HG02798 (cell line): ENCODE data around the gene MISP.
"Not testable (repeated sequence)": the region's sequence is repeated elsewhere in the genome, so short reads cannot be mapped to it uniquely, and the experiment has no call there.

Experiments
- ATAC-seq: cut with Tn5 transposase; IDR thresholded peaks from one replicate; pipeline ENCODE4 v1.9.1; 2021; ENCODE audit warnings: mild to moderate bottlenecking; ENCODE audit not compliant: unreplicated experiment, poor library complexity

The MISP gene

DNA sequence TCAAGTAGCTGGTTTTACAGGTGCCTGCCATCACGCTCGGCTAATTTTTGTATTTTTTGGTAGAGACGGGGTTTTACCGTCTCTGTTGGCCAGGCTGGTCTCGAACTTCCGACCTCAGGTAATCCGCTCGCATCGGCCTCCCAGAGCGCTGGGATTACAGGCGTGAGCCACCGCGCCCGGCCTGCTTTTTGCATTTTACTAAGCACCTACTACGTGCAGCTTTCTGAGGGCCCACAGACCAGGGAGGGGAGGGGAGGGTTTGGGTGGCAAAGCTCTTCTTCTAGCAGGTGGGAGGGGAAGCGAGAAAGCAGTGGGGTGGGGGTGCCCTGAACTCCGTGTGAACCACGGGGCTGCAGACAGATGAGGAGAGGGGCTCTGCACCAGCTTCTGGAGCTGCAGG, 27.2 kb upstream of the MISP start:
- no peak for ATAC-seq

DNA sequence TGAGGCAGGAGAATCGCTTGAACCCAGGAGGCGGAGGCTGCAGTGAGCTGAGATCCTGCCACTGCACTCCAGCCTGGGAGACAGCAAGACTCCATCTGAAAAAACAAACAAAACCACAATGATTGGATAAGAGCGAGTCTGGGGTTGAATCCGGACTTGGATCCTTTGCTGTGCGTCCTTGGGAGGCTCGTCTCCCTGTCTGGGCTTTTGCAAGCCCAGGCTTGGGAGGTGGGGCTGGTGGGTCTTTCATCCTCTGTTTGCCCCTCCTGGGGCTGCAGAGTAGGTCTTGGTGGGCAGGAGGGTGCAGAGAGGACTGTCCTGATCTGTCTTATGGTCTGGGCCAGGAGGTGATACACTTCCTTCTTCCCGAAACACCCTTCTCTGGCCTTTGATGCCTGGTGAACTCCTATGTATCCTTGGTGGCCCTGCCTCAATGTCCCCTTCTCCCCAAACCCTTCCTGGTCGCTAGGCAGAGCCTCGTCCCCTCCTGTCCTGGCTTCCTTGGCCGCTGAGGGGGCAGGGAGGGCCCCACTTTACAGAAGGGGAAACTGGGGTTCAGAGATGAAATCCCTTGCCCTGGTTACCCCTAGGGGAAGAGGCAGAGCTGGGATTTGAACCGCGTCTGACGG, 25.3 kb upstream of the MISP start:
- ATAC-seq, result no peak

DNA sequence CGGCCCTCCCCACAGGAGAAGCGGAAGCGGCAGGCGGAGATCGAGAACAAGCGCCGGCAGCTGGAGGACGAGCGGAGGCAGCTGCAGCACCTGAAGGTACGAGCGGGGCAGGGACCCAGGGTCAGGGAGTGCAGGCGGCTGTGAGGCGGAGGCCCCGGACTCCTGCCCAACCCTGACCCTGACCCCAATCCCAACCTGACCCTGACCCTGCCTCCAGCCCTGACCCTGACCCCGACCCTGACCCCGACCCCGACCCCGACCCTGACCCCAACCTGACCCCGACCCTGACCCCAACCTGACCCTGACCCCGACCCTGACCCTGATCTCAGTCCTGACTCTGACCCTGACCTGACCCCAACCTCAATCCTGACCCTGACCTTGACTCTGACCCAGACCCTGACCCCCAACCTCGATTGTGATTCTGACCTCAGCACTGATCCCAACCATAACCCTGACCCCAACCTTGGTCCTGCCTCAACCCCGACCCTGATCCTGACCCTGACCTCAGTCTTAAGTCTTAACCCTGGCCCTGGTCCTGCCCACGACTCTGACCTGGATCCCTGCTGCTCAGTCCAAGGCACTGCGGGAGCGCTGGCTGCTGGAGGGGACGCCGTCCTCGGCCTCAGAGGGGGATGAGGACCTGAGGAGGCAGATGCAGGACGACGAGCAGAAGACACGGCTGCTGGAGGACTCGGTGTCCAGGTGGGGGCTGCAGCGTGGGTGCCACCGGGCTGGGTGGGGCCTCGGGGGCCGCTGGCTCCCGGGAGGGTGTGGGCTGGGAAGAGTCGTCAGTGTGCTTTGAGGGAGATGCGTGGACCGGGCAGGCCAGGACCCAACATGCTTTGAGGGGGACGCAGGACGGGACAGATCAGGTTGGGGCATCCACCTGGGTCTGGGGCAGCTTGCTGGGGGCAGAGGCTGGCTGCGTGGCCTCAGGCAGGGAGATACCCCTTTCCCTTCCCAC, 23.6 kb upstream of the MISP start:
- no peak for ATAC-seq

DNA sequence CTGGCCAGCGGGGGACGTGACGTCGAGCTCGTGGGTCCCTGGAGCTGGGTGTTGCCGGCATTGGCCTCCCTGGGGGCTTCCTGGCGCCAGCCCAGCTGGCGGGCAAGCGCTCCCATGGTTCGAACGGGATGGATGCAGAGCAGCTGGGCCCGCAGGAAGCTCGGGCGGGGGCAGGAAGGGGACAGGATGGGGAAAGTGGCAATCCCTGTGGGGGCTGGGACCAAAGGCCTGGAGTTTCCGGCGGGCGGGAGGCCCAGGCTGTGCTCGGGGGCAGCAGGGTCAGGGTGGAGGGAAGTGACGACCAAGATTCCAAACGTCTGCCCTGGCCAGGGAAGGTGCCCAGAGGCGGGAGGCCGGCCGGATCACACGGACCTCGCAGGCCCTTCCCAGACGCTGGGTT, 22.9 kb upstream of the MISP start:
- no peak for ATAC-seq

DNA sequence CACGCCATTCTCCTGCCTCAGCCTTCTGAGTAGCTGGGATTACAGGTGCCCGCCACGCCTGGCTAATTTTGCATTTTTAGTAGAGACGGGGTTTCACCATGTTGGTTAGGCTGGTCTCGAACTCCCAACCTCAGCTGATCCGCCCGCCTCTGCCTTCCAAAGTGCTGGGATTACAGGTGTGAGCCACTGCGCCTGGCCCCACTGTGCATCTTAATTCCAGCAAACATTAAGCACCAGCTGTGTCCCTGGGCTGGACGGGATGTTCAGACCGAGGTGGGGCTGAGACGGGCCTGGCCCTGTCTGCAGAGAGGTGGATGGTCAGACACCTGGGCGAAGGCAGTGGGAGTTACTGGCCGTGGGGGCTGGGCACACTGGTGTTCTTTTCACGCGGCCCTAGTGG, 21.3 kb upstream of the MISP start:
- ATAC-seq, result not testable (repeated sequence)

DNA sequence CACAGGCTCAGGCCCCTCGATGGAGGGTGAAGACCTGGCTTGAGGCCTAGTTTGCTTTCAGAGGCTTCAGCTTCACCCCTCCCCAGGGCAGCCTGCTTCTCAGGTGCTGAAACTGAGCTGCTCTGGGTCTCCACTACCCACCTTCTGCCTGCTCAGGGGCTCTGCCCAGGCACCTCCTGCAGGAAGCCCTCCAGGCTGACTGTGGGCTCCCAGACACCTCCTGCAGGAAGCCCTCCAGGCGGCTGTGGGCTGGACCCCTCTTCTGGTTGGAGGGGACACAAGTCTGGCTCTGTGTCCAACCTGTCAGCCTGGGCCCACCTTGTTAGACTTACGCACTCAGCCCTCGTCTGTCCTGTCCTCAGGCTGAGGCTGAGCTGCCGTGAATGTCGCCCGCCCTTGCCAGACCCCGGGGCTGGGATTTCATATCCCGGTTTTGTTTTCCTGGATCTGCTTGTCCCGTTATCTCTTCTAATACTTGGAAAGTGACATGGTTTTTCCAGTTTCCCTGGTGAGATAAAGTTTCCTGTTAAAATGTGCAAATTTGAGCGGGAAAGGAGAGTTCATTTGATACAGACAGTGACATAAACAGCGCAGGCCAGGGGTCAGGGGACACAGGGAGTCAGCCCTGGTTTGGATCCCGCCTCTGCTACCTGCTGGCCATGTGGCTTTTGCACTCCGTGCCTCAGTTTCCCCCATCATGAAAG, 20.8 kb upstream of the MISP start:
- ATAC-seq, result no peak

DNA sequence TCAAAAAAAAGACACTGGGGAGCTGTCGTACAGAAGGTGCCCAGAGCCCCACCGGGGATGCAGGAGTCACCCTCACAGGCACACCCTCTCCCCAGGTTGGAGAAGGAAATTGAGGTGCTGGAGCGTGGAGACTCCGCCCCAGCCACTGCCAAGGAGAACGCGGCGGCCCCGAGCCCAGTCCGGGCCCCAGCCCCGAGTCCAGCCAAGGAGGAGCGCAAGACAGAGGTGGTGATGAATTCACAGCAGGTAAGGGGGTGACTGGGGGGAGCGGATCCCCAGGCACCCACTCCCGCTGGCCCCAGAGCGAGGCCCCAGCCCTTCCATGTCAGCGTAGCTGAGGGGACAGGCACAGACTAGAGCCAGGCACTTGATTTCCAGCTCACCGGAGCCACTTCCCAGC, 19.9 kb upstream of the MISP start:
- ATAC-seq, result no peak

DNA sequence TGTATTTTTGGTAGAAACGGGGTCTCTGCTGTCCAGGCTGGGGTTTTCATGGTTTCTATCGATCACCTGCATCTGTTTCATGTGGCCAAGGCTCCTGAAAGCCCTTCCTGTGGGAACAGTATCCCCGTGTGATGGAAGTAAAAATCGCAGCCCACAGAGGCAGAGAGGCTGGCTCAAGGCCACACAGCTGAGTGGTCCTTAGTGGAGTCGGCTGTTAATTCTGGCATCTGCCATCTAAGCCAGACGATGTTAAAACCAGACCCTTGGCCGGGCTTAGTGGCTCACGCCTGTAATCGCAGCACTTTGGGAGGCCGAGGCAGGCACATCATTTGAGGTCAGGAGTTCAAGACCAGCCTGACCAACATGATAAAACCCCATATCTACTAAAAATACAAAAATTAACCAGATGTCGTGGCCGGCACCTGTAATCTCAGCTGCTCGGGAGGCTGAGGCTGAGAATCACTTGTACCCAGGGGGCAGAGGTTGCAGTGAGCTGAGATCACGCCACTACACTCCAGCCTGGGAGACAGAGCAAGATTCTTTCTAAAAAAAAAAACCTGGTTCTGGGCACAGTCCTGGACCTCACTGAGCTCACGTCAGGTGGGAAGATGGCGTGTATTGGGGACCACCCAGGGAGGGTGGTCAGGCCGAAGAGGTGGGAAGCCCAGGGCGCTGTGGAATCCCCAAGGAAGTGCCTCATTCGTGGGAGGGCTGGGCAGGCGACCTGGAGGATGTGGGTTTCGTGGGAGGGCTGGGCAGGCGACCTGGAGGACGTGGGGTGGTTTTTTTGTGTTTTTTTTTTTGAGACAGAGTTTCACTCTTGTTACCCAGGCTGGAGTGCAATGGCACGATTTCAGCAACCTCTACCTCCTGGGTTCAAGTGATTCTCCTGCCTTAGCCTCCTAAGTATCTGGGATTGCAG, 18.5 kb upstream of the MISP start:
- ATAC-seq, result no peak

DNA sequence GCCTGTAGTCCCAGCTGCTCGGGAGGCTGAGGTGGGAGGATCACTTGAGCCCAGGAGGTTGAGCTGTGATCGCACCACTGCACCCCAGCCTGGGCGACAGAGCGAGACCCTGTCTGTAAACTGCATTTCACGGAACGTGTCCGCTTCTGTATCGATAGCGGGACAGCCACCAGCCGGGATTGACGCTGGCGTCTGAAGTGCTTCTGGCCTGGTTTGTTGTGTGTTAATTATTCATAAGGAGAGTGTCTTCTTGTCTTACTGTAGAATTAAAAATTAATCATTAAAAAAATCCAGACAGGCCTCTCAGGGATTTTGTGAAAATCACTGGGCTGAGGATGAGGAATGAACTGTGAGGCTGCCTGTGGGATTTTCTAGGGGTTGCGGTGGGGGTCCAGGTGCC, 16.2 kb upstream of the MISP start:
- no peak for ATAC-seq

DNA sequence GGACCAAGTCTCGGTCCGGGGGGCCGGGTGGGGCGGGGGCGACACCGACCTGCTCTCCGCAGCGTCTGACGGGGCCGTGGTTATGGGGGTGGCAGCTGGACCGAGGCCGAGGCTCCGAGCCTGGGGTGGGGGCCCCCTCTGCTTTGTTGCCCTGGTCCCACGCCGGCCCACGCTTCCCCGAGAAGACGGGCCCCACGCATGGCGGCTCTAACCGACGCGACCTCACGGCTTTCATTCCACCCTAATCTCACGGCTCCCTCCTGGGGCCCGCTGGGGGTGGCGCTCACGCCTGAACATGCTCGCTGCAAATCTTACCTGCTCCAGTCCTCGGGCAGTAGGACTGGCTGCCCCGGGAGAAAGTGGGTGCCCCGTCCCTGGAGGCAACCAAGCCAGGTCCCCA, 14.8 kb upstream of the MISP start:
- ATAC-seq, result no peak

DNA sequence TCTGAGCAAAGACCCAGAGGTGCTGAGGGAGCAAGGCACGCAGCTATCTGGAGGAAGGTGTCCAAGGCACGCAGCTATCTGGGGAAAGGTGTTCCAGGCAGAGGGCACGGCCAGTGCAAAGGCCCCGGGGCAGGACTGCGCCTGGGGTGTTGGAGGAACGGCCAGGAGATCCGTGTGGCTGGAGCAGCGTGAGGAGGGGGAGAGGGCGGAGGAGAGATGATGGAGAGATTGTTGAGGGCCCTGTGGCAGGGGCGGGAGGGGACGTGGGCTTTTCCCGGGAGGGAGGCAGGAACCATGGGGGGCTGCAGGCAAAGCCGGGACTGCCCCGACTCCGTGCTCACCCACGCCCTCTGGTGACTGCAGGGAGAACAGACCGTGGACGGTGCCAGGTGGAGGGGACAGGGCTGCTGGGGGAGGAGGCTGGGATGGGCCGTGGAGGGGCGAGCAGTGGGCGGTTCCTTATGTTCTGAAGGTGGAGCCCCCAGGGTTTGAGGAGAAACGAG, 13.3 kb upstream of the MISP start:
- no peak for ATAC-seq

DNA sequence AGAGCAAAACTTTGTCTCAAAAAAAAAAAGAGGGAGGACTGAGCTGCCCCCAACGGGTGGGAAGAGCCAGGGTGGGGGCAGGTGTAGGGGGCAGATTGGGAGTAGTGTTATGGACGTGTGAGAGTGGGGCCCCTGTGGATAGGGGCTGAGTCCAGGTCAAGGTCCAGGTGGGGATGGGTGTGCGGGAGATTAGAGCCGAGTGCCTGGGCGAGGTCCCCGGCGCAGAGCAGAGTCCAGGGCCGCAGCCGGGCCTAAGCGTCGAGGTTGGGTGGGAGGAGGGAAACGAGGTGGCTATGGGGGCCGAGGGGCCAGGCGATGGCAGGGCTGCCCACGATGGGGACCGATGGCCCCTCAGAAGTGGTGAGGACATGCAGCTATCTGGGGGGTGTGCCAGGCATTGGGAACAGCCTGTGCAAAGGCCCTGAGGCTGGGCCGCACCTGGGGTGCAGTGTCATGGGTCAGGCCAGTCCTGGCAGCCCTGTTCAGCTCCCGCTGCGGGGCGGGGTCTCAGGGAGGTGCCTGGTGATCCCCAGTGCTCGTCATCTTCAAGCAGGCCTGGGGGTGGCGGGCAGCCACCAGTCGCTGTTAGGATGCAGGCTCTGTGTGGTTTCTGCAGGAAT, 12.3 kb upstream of the MISP start:
- ATAC-seq, result no peak

DNA sequence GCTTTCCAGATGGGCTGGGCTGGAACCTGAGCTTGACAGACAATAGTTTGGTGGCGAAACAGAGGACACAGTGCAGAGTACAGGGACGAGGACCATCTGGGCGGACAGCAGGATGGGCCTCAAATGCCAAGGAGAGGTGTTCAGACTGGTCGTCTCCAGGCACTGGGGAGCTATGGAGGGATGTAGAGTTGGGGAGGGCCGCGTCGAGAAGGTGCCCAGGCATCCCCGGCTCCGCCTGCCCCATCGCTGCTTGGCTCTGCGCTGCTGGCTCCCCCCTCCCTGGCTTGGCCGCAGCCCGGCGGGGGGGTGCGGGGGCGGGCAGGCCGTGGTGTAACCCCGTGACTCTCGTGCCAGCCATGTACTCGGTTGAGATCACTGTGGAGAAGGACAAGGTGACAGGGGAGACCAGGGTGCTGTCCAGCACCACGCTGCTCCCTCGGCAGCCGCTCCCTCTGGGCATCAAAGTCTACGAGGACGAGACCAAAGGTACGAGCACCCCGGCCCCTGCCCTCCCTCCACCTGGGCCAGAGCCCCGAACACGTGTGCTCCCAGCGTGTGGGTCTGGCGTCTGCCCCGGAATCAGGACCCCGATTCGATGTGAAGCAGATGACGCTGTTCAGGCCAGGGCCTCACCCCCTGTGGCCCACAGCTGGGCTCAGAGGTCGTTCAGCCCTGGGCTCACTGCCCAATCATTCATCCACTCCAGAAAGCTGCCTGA, 10.8 kb upstream of the MISP start:
- ATAC-seq, result no peak

DNA sequence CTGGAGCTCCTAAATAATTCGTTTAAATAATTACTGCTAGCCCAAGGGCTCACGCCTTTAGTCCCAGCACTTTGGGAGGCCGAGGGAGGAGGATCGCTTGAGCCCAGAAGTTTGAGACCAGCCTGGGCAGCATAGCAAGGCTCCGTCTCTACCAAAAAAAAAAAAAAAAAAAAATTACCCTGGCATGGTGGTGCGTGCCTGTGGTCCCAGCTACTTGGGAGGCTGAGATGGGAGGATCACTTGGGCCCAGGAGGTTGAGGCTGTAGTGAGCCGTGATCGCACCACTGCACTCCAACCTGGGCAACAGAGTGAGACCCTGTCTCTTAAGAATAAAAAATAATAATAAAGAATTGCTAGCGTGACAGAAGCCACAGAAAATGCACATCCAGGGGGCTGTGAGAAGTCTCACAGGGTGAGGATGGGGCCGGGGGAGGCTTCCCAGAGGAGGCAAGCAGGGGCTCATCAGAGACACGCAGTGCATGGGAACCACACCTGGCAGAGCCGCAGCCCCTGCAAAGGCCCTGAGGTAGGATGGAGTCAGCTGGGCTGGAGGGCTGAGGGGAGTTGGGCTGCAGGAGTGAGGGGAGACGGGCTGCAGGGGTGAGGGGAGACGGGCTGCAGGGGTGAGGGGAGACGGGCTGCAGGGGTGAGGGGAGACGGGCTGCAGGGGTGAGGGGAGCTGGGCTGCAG, 10.0 kb upstream of the MISP start:
- ATAC-seq, result not testable (repeated sequence)

DNA sequence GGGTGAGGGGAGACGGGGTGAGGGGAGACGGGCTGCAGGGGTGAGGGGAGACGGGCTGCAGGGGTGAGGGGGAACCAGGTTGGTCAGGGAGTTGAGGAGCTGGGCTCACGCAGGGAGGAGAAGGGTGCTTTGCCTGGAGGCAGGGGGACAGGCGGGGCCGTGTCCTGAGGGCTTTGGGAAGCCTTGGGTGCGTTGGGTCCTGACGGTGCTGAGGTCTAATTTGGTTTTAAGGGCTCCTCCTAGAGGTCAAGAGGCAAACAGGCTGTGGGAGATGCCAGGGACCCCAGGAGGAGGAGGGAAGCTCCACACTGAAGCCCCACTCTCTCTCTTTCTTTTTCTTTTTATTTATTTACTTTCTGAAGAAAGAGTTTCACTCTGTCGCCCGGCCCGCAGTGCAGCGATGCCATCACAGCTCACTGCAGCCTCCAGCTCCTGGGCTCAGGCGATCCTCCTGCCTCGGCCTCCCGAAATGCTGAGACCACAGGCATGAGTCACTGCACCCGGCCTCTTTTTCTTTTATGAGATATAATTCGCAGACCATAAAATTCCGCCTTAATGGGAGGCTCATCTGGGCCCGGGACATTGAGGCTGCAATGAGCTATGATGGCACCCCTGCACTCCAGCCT, 9.3 kb upstream of the MISP start:
- ATAC-seq, result no peak

DNA sequence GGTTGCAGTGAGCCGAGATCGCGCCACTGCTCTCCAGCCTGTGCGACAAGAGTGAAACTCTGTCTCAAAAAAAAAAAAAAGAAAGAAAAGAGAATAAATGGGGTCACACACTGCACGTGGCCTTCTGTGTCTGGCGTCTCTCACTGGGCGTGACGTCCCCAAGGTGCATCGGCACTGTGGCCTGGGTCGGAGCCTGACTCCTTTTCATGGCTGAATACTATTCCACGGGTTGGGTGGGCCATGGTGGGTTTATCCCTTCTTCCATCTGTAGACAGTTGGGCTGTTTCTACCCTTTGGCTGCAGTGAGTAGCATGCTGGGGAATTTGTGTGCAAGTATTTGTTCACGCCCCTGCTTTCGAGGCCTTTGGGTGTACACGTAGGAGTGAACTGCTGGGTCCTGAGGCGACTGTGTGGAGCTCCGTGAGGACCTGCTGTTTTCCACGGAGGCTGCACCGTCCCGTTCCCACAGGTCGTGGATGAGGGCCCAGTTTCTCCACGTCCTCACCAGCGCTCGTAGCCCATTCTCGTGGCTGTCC, 8.3 kb upstream of the MISP start:
- no peak for ATAC-seq

DNA sequence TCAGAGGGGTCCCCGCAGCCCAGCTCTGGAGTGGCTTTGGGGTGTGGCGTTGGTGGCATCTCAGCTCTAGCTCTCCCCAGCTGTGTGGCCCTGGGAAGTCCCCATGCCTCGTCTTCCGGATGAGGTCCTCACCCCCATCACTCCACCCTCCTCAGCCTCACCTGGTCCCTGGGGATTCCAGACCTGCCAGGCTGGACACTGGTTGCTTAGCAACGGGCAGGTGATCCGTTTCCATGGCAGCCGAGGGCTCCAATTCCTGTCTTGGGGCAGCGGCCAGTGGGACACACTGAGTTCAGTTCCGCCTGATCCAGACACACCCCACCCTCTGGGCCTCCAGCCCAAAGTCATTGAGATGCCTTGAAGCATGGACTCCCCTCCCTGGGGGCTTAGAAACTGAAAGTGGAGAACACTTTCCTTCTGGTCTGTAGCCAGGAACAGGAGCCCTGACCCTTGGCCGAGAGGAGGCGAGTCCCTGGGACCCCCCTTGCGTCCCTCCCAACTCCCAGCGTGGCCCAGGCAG, 7.7 kb upstream of the MISP start:
- no peak for ATAC-seq
